ENCODE data around the gene PTCD3.

PTCD3 gene

DNA sequence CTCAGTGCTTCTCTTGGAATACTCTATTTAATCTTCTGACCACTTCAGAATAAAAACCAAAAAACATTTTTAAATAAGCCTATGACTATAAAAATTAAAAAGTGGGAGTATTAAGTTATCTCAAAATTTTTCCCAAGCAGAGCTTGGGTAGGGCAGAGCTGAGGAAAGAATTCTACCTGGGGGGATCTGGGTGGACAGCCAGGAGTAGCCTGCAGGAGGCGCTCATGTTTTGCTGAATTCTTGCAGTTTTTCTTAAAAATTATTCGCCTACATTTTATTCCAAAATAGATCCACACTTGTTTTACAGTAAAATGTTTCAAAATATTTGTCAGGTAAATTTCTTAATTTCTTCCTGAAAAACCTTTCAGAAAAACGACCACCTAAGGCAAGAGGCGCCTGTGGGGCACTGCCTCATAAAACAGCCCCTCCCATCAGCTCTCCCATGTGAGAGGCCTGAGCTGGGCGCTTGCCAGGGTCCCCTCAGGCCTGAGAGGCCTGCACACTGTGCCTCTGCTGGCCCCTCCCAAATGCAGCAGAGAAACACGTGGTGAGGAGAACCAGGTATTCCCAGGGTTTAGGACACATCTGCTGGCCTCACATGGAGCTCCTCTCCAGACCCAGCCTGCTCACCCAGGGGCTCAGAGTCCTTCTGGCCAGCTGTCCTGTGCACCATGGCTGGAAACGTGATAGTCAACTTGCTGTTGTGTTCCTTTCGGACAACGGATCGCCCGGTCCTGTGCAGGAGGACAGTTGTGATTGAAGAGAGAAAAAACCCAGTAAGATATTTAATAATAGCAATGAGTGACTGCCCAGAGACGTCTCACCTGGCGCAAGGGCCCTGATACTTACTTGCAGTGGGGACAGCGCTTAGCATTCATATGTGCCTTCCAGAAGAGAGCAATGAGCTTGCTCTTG lies 17.8 kb upstream of the PTCD3 start:
- H4K20me1 ChIP-seq (ENCODE audit: insufficient read depth, low read length, poor library complexity, severe bottlenecking): no peaks in the 10 kb centered on the region
- no peak overlapping the region for H3K4me2 ChIP-seq (ENCODE audit: low read depth, low read length, poor library complexity, severe bottlenecking)
- no peak for TF ChIP-seq EZH2phosphoT487 (IDR thresholded peaks at IDR 0.05; ENCODE audit: borderline replicate concordance)
- TF ChIP-seq, protein P1, sequence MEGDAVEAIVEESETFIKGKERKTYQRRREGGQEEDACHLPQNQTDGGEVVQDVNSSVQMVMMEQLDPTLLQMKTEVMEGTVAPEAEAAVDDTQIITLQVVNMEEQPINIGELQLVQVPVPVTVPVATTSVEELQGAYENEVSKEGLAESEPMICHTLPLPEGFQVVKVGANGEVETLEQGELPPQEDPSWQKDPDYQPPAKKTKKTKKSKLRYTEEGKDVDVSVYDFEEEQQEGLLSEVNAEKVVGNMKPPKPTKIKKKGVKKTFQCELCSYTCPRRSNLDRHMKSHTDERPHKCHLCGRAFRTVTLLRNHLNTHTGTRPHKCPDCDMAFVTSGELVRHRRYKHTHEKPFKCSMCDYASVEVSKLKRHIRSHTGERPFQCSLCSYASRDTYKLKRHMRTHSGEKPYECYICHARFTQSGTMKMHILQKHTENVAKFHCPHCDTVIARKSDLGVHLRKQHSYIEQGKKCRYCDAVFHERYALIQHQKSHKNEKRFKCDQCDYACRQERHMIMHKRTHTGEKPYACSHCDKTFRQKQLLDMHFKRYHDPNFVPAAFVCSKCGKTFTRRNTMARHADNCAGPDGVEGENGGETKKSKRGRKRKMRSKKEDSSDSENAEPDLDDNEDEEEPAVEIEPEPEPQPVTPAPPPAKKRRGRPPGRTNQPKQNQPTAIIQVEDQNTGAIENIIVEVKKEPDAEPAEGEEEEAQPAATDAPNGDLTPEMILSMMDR (conservative IDR thresholded peaks at IDR 0.05; ENCODE audit: low read length): peak; percentile 74
- H3K79me2 ChIP-seq (ENCODE audit: insufficient read depth, low read length): no peaks in the 10 kb centered on the region
- H3F3A ChIP-seq (ENCODE audit: low read depth): no peaks in the 10 kb centered on the region
- H3K4me1 ChIP-seq (ENCODE audit: insufficient read depth, low read length, poor library complexity, severe bottlenecking): no peaks in the 10 kb centered on the region
- H3K4me3 ChIP-seq (ENCODE audit: low read length, poor library complexity, severe bottlenecking): no peak overlapping the region
- no peaks in the 10 kb centered on the region for H3K27me3 ChIP-seq (ENCODE audit: insufficient read depth, low read length, poor library complexity, severe bottlenecking)
- H3K9ac ChIP-seq (ENCODE audit: low read depth, low read length, poor library complexity, severe bottlenecking): no peak overlapping the region
- H3K36me3 ChIP-seq (ENCODE audit: insufficient read depth, low read length): peaks cover 53% of the 10 kb centered on the region; the same call in 1 of the 2 replicates
- H2AFZ ChIP-seq (ENCODE audit: low read length): no peak overlapping the region
- H3K9me2 ChIP-seq (replicated peaks; ENCODE audit: low read depth, low read length): no peaks in the 10 kb centered on the region
- H3K9me3 ChIP-seq (ENCODE audit: insufficient read depth, low read depth, low read length): no peaks in the 10 kb centered on the region

DNA sequence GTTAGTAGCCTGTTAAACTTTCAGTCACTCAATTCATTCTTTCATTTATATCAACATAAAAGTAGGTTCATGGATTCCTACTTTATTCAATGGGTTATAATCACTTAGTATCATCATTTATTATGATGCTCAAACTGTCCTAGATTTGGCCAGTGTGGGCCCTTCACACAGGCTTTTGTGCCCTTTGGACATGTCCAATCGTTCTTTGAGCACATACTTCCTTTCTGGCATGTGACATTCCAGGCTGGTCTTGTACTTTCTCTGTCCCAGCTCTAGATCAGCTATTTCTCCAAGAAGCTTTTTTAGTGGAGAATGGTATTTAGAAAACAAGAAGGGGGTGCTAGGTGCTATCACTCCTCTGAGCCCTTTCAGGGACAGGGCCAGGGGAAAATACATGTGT lies 11.8 kb upstream of the PTCD3 start:
- Histone ChIP-seq H3K9me2 (replicated peaks; ENCODE audit: low read depth, low read length) (no peaks in the 10 kb centered on the region), H3K79me2 (ENCODE audit: insufficient read depth, low read length) (peaks cover 18% of the 10 kb centered on the region), H3K36me3 (ENCODE audit: insufficient read depth, low read length) (peaks cover 61% of the 10 kb centered on the region), H2AFZ (ENCODE audit: low read length) (no peak overlapping the region), H3K4me1 (ENCODE audit: insufficient read depth, low read length, poor library complexity, severe bottlenecking) (no peaks in the 10 kb centered on the region), H3K9me3 (ENCODE audit: insufficient read depth, low read depth, low read length) (no peaks in the 10 kb centered on the region), H3K4me2 (ENCODE audit: low read depth, low read length, poor library complexity, severe bottlenecking) (no peak overlapping the region), H4K20me1 (ENCODE audit: insufficient read depth, low read length, poor library complexity, severe bottlenecking) (no peaks in the 10 kb centered on the region), H3K9ac (ENCODE audit: low read depth, low read length, poor library complexity, severe bottlenecking) (no peak overlapping the region), H3K27me3 (ENCODE audit: insufficient read depth, low read length, poor library complexity, severe bottlenecking) (no peaks in the 10 kb centered on the region), H3F3A (ENCODE audit: low read depth) (no peaks in the 10 kb centered on the region), H3K4me3 (ENCODE audit: low read length, poor library complexity, severe bottlenecking) (no peak overlapping the region)
- no peak for TF ChIP-seq EZH2phosphoT487 (IDR thresholded peaks at IDR 0.05; ENCODE audit: borderline replicate concordance)
- TF ChIP-seq, protein P1 (conservative IDR thresholded peaks at IDR 0.05; ENCODE audit: low read length): no peak

DNA sequence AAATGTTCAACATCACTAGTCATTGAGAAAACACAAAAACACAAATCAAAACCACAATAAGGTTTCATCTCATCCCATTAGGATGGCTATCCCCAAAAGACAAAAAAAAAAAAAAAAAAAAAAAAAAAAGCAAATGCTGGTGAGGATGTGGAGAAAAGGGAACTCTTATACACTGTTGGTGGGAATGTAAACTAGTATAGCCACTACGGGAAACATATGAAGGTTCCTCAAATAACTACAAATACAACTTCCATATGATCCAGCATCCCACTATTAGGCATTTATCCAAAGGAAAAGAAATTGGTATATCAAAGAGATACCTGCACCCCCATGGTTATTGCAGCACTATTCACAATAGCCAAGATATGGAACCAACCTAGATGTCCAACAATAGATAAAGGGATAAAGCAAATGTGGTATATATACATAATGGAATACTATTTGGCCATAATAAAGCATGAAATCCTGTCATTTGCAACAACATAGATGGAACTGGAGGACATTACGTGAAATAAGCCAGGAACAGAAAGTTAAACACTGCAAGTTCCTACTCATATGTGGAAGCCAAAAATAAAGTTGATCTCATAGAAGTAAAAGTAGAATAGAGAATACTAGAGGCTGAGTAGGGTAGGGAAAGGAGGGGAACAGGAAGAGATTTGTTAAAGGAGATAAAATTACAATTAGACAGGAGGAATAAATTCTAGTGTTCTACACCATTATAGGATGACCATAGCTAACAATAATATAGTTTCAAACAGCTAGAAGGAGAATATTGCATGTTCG lies 8.7 kb upstream of the PTCD3 start:
- H3K9ac ChIP-seq (ENCODE audit: low read depth, low read length, poor library complexity, severe bottlenecking): no peak overlapping the region
- H3K4me3 ChIP-seq (ENCODE audit: low read length, poor library complexity, severe bottlenecking): no peak overlapping the region
- peaks cover 4% of the 10 kb centered on the region for H4K20me1 ChIP-seq (ENCODE audit: insufficient read depth, low read length, poor library complexity, severe bottlenecking)
- no peaks in the 10 kb centered on the region for H3K27me3 ChIP-seq (ENCODE audit: insufficient read depth, low read length, poor library complexity, severe bottlenecking)
- no peak for TF ChIP-seq EZH2phosphoT487 (IDR thresholded peaks at IDR 0.05; ENCODE audit: borderline replicate concordance)
- TF ChIP-seq, protein P1 (conservative IDR thresholded peaks at IDR 0.05; ENCODE audit: low read length): no peak
- H3K79me2 ChIP-seq (ENCODE audit: insufficient read depth, low read length): peaks cover 42% of the 10 kb centered on the region
- no peak overlapping the region for H3K4me2 ChIP-seq (ENCODE audit: low read depth, low read length, poor library complexity, severe bottlenecking)
- no peaks in the 10 kb centered on the region for H3K9me2 ChIP-seq (replicated peaks; ENCODE audit: low read depth, low read length)
- peaks cover 4% of the 10 kb centered on the region for H3K4me1 ChIP-seq (ENCODE audit: insufficient read depth, low read length, poor library complexity, severe bottlenecking)
- H3K9me3 ChIP-seq (ENCODE audit: insufficient read depth, low read depth, low read length): no peaks in the 10 kb centered on the region
- H2AFZ ChIP-seq (ENCODE audit: low read length): no peak overlapping the region
- no peaks in the 10 kb centered on the region for H3F3A ChIP-seq (ENCODE audit: low read depth)
- peaks cover 52% of the 10 kb centered on the region for H3K36me3 ChIP-seq (ENCODE audit: insufficient read depth, low read length)

Measured in Loucy (cell line).